HEK293 (cell line): ENCODE results near the gene RPS10.

Experiments
- ATF2 ChIP-seq: fragments of 450-650 bp; formaldehyde crosslinking; IDR thresholded peaks from 2 replicates; pipeline ENCODE4 v1.5.1; 2016; ENCODE audit warnings: missing biosample characterization, missing genetic modification characterization, low read depth
- BCL6B ChIP-seq: fragments of 450-650 bp; formaldehyde crosslinking; IDR thresholded peaks from 2 replicates; pipeline ENCODE4 v1.5.1; 2017; ENCODE audit warnings: missing biosample characterization, missing genetic modification characterization
- GFI1B ChIP-seq: fragments of 450-650 bp; formaldehyde crosslinking; IDR thresholded peaks from 2 replicates; pipeline ENCODE4 v1.5.1; 2016; ENCODE audit warnings: missing biosample characterization, missing genetic modification characterization
- GLI4 ChIP-seq: fragments of 450-650 bp; formaldehyde crosslinking; IDR thresholded peaks from 2 replicates; pipeline ENCODE4 v1.5.1; 2016; ENCODE audit warnings: missing biosample characterization, missing genetic modification characterization
- HIC1 ChIP-seq: fragments of 450-650 bp; formaldehyde crosslinking; IDR thresholded peaks from 2 replicates; pipeline ENCODE4 v1.5.1; 2016; ENCODE audit warnings: missing biosample characterization, missing genetic modification characterization
- KLF9 ChIP-seq: fragments of 450-650 bp; formaldehyde crosslinking; IDR thresholded peaks from 2 replicates; pipeline ENCODE4 v1.5.1; 2016; ENCODE audit warnings: missing biosample characterization, missing genetic modification characterization, low read depth
- PRDM1 ChIP-seq: fragments of 450-650 bp; formaldehyde crosslinking; IDR thresholded peaks from 2 replicates; pipeline ENCODE4; 2016; ENCODE audit warnings: missing biosample characterization, missing genetic modification characterization
- ZBTB17 ChIP-seq: fragments of 450-650 bp; formaldehyde crosslinking; IDR thresholded peaks from 2 replicates; pipeline ENCODE4 v1.5.1; 2016; ENCODE audit warnings: missing biosample characterization, missing genetic modification characterization
- ZNF133 ChIP-seq: fragments of 450-650 bp; formaldehyde crosslinking; IDR thresholded peaks from 2 replicates; pipeline ENCODE4 v1.5.1; 2016; ENCODE audit warnings: missing biosample characterization, missing genetic modification characterization
- ZNF146 ChIP-seq: fragments of 450-650 bp; formaldehyde crosslinking; IDR thresholded peaks from 2 replicates; pipeline ENCODE4 v1.5.1; 2016; ENCODE audit warnings: missing biosample characterization, missing genetic modification characterization
- ZNF335 ChIP-seq: fragments of 450-650 bp; formaldehyde crosslinking; conservative IDR thresholded peaks from 2 replicates; pipeline ENCODE4 v1.5.1; 2016; ENCODE audit warnings: missing biosample characterization, missing genetic modification characterization
- ZNF341 ChIP-seq: fragments of 450-650 bp; formaldehyde crosslinking; IDR thresholded peaks from 2 replicates; pipeline ENCODE4; 2016; ENCODE audit warnings: low read depth, missing biosample characterization, missing genetic modification characterization
- ZNF350 ChIP-seq: fragments of 450-650 bp; formaldehyde crosslinking; IDR thresholded peaks from 2 replicates; pipeline ENCODE4 v1.5.0; 2017; ENCODE audit warnings: missing biosample characterization, mild to moderate bottlenecking, missing genetic modification characterization
- ZNF394 ChIP-seq: fragments of 450-650 bp; formaldehyde crosslinking; IDR thresholded peaks from 2 replicates; pipeline ENCODE4 v1.5.1; 2016; ENCODE audit warnings: missing biosample characterization, missing genetic modification characterization, mild to moderate bottlenecking, moderate library complexity, borderline replicate concordance
- ZNF423 ChIP-seq: fragments of 450-650 bp; formaldehyde crosslinking; IDR thresholded peaks from 2 replicates; pipeline ENCODE4 v1.5.1; 2016; ENCODE audit warnings: missing biosample characterization, missing genetic modification characterization
- ZNF548 ChIP-seq: fragments of 450-650 bp; formaldehyde crosslinking; IDR thresholded peaks from 2 replicates; pipeline ENCODE4 v1.5.1; 2016; ENCODE audit warnings: missing biosample characterization, missing genetic modification characterization
- ZNF561 ChIP-seq: fragments of 450-650 bp; IDR thresholded peaks from 2 replicates; pipeline ENCODE4 v1.5.1; 2018; ENCODE audit warnings: missing biosample characterization, missing genetic modification characterization, borderline replicate concordance
- ZNF596 ChIP-seq: fragments of 450-650 bp; IDR thresholded peaks from 2 replicates; pipeline ENCODE4 v1.5.0; 2018; ENCODE audit warnings: missing biosample characterization, mild to moderate bottlenecking, missing genetic modification characterization, moderate library complexity
- ZNF629 ChIP-seq: fragments of 450-650 bp; formaldehyde crosslinking; IDR thresholded peaks from 2 replicates; pipeline ENCODE4 v1.5.1; 2017; ENCODE audit warnings: missing biosample characterization, missing genetic modification characterization
- ZNF677 ChIP-seq: fragments of 450-650 bp; IDR thresholded peaks from 2 replicates; pipeline ENCODE4 v1.5.0; 2018; ENCODE audit warnings: missing biosample characterization, mild to moderate bottlenecking, missing genetic modification characterization, moderate library complexity
- ZNF776 ChIP-seq: fragments of 450-650 bp; formaldehyde crosslinking; IDR thresholded peaks from 2 replicates; pipeline ENCODE4 v1.5.0; 2017; ENCODE audit warnings: missing biosample characterization, missing genetic modification characterization, borderline replicate concordance
- ZXDB ChIP-seq: fragments of 450-650 bp; formaldehyde crosslinking; IDR thresholded peaks from 2 replicates; pipeline ENCODE4 v1.5.1; 2016; ENCODE audit warnings: missing biosample characterization, missing genetic modification characterization
- TF ChIP-seq, protein P1 (sequence below): fragments of 450-650 bp; formaldehyde crosslinking; IDR thresholded peaks from 2 replicates; pipeline ENCODE4 v1.5.1; 2017; ENCODE audit warnings: missing biosample characterization, missing genetic modification characterization
- TF ChIP-seq, protein P2 (sequence below): fragments of 450-650 bp; formaldehyde crosslinking; optimal IDR thresholded peaks from 2 replicates; pipeline ENCODE3; 2016; ENCODE audit warnings: missing biosample characterization, mild to moderate bottlenecking, missing genetic modification characterization
- TF ChIP-seq, protein P3 (sequence below): fragments of 450-650 bp; formaldehyde crosslinking; conservative IDR thresholded peaks from 2 replicates; pipeline ENCODE4 v1.5.1; 2016; ENCODE audit warnings: low read depth, missing biosample characterization, missing genetic modification characterization

RPS10 gene

GRCh38 chr6:34462551-34462971 lies 36.7 kb upstream of the RPS10 start (continued):
- TF ChIP-seq ZNF629 (tag by site-specific recombination) (peak; percentile 29; the same call in 1 of the 2 replicates), ZNF146 (no peak), PRDM1 (tag by site-specific recombination) (no peak), ZNF394 (no peak), ZBTB17 (peak; percentile 99), ZNF133 (no peak), GLI4 (no peak), KLF9 (tag by site-specific recombination) (0 out of 2 replicates have a peak, but pooled peaks have one; percentile 18), ZNF423 (tag by site-specific recombination) (no peak), ZNF350 (no peak), ZNF561 (tag by site-specific recombination) (no peak), GFI1B (no peak), ATF2 (no peak), HIC1 (tag by site-specific recombination) (peak; percentile 37; the same call in 1 of the 2 replicates), ZNF596 (tag by site-specific recombination) (no peak), ZNF776 (no peak), ZNF341 (no peak), BCL6B (tag by site-specific recombination) (no peak), ZXDB (tag by site-specific recombination) (no peak), ZNF335 (tag by site-specific recombination) (peak; percentile 39; the same call in 1 of the 2 replicates), ZNF548 (tag by site-specific recombination) (no peak), ZNF677 (no peak)
- TF ChIP-seq, protein P1, sequence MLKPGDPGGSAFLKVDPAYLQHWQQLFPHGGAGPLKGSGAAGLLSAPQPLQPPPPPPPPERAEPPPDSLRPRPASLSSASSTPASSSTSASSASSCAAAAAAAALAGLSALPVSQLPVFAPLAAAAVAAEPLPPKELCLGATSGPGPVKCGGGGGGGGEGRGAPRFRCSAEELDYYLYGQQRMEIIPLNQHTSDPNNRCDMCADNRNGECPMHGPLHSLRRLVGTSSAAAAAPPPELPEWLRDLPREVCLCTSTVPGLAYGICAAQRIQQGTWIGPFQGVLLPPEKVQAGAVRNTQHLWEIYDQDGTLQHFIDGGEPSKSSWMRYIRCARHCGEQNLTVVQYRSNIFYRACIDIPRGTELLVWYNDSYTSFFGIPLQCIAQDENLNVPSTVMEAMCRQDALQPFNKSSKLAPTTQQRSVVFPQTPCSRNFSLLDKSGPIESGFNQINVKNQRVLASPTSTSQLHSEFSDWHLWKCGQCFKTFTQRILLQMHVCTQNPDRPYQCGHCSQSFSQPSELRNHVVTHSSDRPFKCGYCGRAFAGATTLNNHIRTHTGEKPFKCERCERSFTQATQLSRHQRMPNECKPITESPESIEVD (tag by site-specific recombination), result no peak
- TF ChIP-seq, protein P2, sequence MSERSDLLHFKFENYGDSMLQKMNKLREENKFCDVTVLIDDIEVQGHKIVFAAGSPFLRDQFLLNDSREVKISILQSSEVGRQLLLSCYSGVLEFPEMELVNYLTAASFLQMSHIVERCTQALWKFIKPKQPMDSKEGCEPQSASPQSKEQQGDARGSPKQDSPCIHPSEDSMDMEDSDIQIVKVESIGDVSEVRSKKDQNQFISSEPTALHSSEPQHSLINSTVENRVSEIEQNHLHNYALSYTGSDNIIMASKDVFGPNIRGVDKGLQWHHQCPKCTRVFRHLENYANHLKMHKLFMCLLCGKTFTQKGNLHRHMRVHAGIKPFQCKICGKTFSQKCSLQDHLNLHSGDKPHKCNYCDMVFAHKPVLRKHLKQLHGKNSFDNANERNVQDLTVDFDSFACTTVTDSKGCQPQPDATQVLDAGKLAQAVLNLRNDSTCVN (tag by site-specific recombination), result no peak
- TF ChIP-seq, protein P3, sequence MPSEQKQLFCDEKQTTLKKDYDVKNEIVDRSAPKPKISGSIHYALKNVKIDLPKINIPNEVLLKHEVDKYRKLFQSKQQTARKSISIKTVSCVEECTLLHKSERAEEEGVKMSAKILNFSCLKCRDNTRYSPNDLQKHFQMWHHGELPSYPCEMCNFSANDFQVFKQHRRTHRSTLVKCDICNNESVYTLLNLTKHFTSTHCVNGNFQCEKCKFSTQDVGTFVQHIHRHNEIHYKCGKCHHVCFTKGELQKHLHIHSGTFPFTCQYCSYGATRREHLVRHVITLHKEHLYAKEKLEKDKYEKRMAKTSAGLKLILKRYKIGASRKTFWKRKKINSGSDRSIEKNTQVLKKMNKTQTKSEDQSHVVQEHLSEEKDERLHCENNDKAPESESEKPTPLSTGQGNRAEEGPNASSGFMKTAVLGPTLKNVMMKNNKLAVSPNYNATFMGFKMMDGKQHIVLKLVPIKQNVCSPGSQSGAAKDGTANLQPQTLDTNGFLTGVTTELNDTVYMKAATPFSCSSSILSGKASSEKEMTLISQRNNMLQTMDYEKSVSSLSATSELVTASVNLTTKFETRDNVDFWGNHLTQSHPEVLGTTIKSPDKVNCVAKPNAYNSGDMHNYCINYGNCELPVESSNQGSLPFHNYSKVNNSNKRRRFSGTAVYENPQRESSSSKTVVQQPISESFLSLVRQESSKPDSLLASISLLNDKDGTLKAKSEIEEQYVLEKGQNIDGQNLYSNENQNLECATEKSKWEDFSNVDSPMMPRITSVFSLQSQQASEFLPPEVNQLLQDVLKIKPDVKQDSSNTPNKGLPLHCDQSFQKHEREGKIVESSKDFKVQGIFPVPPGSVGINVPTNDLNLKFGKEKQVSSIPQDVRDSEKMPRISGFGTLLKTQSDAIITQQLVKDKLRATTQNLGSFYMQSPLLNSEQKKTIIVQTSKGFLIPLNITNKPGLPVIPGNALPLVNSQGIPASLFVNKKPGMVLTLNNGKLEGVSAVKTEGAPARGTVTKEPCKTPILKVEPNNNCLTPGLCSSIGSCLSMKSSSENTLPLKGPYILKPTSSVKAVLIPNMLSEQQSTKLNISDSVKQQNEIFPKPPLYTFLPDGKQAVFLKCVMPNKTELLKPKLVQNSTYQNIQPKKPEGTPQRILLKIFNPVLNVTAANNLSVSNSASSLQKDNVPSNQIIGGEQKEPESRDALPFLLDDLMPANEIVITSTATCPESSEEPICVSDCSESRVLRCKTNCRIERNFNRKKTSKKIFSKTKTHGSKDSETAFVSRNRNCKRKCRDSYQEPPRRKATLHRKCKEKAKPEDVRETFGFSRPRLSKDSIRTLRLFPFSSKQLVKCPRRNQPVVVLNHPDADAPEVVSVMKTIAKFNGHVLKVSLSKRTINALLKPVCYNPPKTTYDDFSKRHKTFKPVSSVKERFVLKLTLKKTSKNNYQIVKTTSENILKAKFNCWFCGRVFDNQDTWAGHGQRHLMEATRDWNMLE, result no peak
